HL-60 (cell line): Measurements from ENCODE around the gene SIX2.

Experiments
- DNase-seq, 2 experiments: peaks; one replicate each; pipeline ENCODE4 v3.0.0-alpha.2; 2010 to 2020; ENCODE audit warnings: low read depth in 1 of 2, low spot score in 1 of 2
- H3K27ac ChIP-seq: fragments of 250-450 bp; sonication (Bioruptor Pico); replicated peaks from 2 replicates; pipeline ENCODE4 v1.5.1; 2020; ENCODE audit warnings: mild to moderate bottlenecking, moderate library complexity
- H3K27me3 ChIP-seq: fragments of 250-450 bp; sonication (Bioruptor Pico); 2 replicates; pipeline ENCODE4 v1.5.1; 2021; ENCODE audit warnings: mild to moderate bottlenecking, moderate library complexity; ENCODE audit not compliant: insufficient read depth, poor library complexity, severe bottlenecking
- H3K4me3 ChIP-seq: replicated peaks from 2 replicates; pipeline ENCODE4 v1.5.1; 2011; ENCODE audit warnings: mild to moderate bottlenecking, control low read depth, low read length; ENCODE audit not compliant: insufficient read depth
- CTCF ChIP-seq: IDR thresholded peaks from one replicate; pipeline ENCODE4 v1.5.1; 2011; ENCODE audit warnings: low read length, control low read depth, inconsistent platforms; ENCODE audit not compliant: insufficient read depth
- GABPA ChIP-seq: IDR thresholded peaks from 2 replicates; pipeline ENCODE4 v1.6.1; 2012; ENCODE audit warnings: low read depth
- POLR2AphosphoS5 ChIP-seq: IDR thresholded peaks from 2 replicates; pipeline ENCODE4 v1.6.1; 2012; ENCODE audit warnings: low read depth
- REST ChIP-seq: IDR thresholded peaks from 2 replicates; pipeline ENCODE4 v1.6.1; 2012; ENCODE audit warnings: low read depth; ENCODE audit not compliant: insufficient replicate concordance
- SPI1 ChIP-seq: IDR thresholded peaks from 2 replicates; pipeline ENCODE4 v1.6.1; 2012; ENCODE audit warnings: low read depth, mild to moderate bottlenecking, borderline replicate concordance

The SIX2 gene

GRCh38 chr2:44983836-44984604 lies 25.2 kb downstream of the SIX2 start:
- DNase-seq, result peak in 1 of 2 experiments; percentile 12
- TF ChIP-seq CTCF (no peak), POLR2AphosphoS5 (no peak), GABPA (no peak), REST (no peak), SPI1 (no peak)
- Histone ChIP-seq H3K27me3 (no peaks in the 10 kb centered on the region), H3K4me3 (no peak overlapping the region), H3K27ac (no peak overlapping the region)

GRCh38 chr2:44981714-44982108 lies 27.5 kb downstream of the SIX2 start:
- Histone ChIP-seq H3K4me3 (no peak overlapping the region), H3K27me3 (no peaks in the 10 kb centered on the region), H3K27ac (no peak overlapping the region)
- peak; percentile 65 for TF ChIP-seq CTCF
- TF ChIP-seq SPI1, result no peak
- peak; percentile 15 to 55 for DNase-seq

- Histone ChIP-seq H3K27me3 (no peaks in the 10 kb centered on the region), H3K27ac (no peak overlapping the region), H3K4me3 (no peak overlapping the region)
- no peak for TF ChIP-seq SPI1
- no peak for DNase-seq
Observed at GRCh38 chr2:44980751-44981713, 28.2 kb downstream of the SIX2 start.

GRCh38 chr2:44979581-44979980 lies 29.7 kb downstream of the SIX2 start:
- DNase-seq, result no peak
- TF ChIP-seq GABPA, result no peak
- TF ChIP-seq REST, result no peak
- no peak for TF ChIP-seq SPI1
- no peak for TF ChIP-seq CTCF
- no peak for TF ChIP-seq POLR2AphosphoS5
- H3K4me3 ChIP-seq, result no peak overlapping the region
- no peaks in the 10 kb centered on the region for H3K27me3 ChIP-seq
- no peak overlapping the region for H3K27ac ChIP-seq
